Measurements from ENCODE around the gene ANKH. TPM values are rescaled to one million over a fixed set of nuclear protein-coding genes. Genes with fewer than 3 reads are reported as not detected.

ANKH gene
- total RNA-seq, 1 experiment from 2014 or later: 53.2 TPM

- H3K27me3 Mint-ChIP-seq (ENCODE audit: unreplicated experiment): no peaks in the 10 kb centered on the region
- no peak for TF ChIP-seq CTCF (IDR thresholded peaks at IDR 0.05; ENCODE audit: unreplicated experiment)
- H3K36me3 Mint-ChIP-seq (ENCODE audit: insufficient read depth, unreplicated experiment): peaks cover 20% of the 10 kb centered on the region
- BruUV-seq (replicated peaks): no TSS peak
- CTCF ChIA-PET: no interaction called here
- H3K9me3 Mint-ChIP-seq (ENCODE audit: low read depth, unreplicated experiment): no peaks in the 10 kb centered on the region
- H3K4me1 Mint-ChIP-seq (ENCODE audit: low read depth, unreplicated experiment): peaks cover 10% of the 10 kb centered on the region
- no peak overlapping the region for H3K4me3 Mint-ChIP-seq (ENCODE audit: low read depth, unreplicated experiment)
- no peak for DNase-seq
- no peak overlapping the region for H3K27ac Mint-ChIP-seq (ENCODE audit: unreplicated experiment)
- intact Hi-C loops (cut with micrococcal nuclease; ENCODE audit: unreplicated experiment): no loop called here
Observed at GRCh38 chr5:14696851-14697250, 174.7 kb downstream of the ANKH start.

- TF ChIP-seq CTCF (IDR thresholded peaks at IDR 0.05; ENCODE audit: unreplicated experiment): no peak
- no TSS peak for BruUV-seq (replicated peaks)
- intact Hi-C loops (cut with micrococcal nuclease; ENCODE audit: unreplicated experiment): no loop called here
- Mint-ChIP-seq H3K4me3 (ENCODE audit: low read depth, unreplicated experiment) (no peak overlapping the region), H3K27me3 (ENCODE audit: unreplicated experiment) (no peaks in the 10 kb centered on the region), H3K4me1 (ENCODE audit: low read depth, unreplicated experiment) (peaks cover 10% of the 10 kb centered on the region), H3K36me3 (ENCODE audit: insufficient read depth, unreplicated experiment) (peaks cover 13% of the 10 kb centered on the region), H3K9me3 (ENCODE audit: low read depth, unreplicated experiment) (no peaks in the 10 kb centered on the region), H3K27ac (ENCODE audit: unreplicated experiment) (no peak overlapping the region)
- CTCF ChIA-PET: interaction anchor here (0.7 kb wide), 1 partner anchor 10 kb away, joined by 6 read pairs; no protein-coding TSS in a partner anchor
- DNase-seq: no peak
Observed at GRCh38 chr5:14696057-14696456, 175.5 kb downstream of the ANKH start.

GRCh38 chr5:14695152-14695551 is 176.4 kb downstream of the ANKH start:
- CTCF ChIA-PET: no interaction called here
- Mint-ChIP-seq H3K27ac (ENCODE audit: unreplicated experiment) (no peak overlapping the region), H3K4me3 (ENCODE audit: low read depth, unreplicated experiment) (no peak overlapping the region), H3K9me3 (ENCODE audit: low read depth, unreplicated experiment) (no peaks in the 10 kb centered on the region), H3K27me3 (ENCODE audit: unreplicated experiment) (no peaks in the 10 kb centered on the region), H3K4me1 (ENCODE audit: low read depth, unreplicated experiment) (peaks cover 10% of the 10 kb centered on the region), H3K36me3 (ENCODE audit: insufficient read depth, unreplicated experiment) (peaks cover 20% of the 10 kb centered on the region)
- DNase-seq: no peak
- TF ChIP-seq CTCF (IDR thresholded peaks at IDR 0.05; ENCODE audit: unreplicated experiment): no peak
- no TSS peak for BruUV-seq (replicated peaks)
- intact Hi-C loops (cut with micrococcal nuclease; ENCODE audit: unreplicated experiment): no loop called here

- Mint-ChIP-seq H3K4me1 (ENCODE audit: low read depth, unreplicated experiment) (peaks cover 10% of the 10 kb centered on the region), H3K27ac (ENCODE audit: unreplicated experiment) (no peak overlapping the region), H3K9me3 (ENCODE audit: low read depth, unreplicated experiment) (no peaks in the 10 kb centered on the region), H3K36me3 (ENCODE audit: insufficient read depth, unreplicated experiment) (peaks cover 28% of the 10 kb centered on the region), H3K4me3 (ENCODE audit: low read depth, unreplicated experiment) (no peak overlapping the region), H3K27me3 (ENCODE audit: unreplicated experiment) (no peaks in the 10 kb centered on the region)
- no peak for DNase-seq
- CTCF ChIA-PET: interaction anchor here (0.6 kb wide), 1 partner anchor 236 kb away, joined by 4 read pairs; no protein-coding TSS in a partner anchor
- no peak for TF ChIP-seq CTCF (IDR thresholded peaks at IDR 0.05; ENCODE audit: unreplicated experiment)
- no TSS peak for BruUV-seq (replicated peaks)
- intact Hi-C loops (cut with micrococcal nuclease; ENCODE audit: unreplicated experiment): no loop called here
Observed at GRCh38 chr5:14693070-14693469, 178.5 kb downstream of the ANKH start.
